OCI-M2 (cell line): ENCODE data around the gene PACRG.
"Not testable (repeated sequence)": the region's sequence is repeated elsewhere in the genome, so short reads cannot be mapped to it uniquely, and the experiment has no call there.

Source experiments
- DNase-seq: peaks from one replicate; lab custom pipeline; 2025; ENCODE audit not compliant: unreplicated experiment; lab: John Stamatoyannopoulos, UW

The PACRG gene

DNA sequence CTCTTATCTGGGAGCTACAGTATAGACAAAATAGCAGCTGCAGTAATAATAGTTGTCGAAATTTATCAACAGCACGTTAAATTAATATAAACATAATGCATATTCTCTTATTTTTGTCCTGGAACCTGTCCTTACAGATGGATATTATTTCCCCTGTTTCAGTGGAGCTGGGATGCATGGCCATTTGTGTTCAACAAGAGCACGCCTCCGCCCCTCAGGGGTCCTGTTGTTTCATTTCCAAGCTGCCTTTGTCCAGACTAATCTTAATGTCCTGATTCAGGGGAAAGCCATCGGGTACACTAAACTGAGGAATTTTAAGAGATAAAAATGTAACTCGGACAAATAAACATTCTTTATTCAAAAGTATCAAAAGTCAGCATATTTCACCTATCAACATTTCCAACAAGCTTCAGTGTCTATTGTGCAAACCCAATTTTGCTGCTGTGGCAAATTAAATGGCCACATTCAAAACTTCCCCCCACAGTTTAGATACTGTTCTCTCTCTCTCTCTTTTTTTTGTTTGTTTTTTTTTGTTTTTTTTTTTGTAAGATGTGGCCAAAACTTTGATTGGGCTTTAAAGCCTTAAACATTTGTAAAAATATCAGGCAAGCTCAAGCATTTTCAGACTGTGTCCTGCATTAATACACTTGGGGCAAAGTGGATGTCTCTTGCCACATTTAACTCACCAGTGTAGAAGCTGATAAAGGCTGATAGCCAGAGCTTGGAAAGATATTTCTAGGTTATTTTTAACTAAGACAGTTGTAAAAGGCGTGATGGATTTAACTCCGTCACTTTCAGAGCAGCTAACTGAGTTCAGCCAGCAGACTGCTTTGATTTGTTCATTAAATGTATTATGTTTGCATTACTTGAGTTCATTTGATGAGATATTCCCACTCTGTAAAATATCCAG lies 574.2 kb downstream of the PACRG start:
- no peak for DNase-seq

DNA sequence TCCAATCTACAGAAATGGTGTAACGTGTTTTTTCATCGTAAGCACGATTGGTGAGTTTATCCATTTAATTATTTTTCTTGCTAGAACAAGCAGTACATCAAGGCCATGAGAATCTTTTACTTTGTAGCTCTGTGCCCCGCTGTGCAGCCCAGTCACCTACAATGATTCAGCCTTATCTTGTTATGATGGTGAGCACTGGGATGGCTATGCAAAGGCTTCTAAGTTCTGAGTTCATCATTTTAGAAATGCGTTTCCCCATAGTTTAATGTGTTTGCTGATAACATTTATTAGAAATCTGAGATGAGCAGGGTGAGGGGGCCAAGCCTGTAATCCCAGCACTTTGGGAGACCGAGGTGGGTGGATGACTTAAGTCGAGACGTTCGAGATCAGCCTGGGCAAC lies 575.0 kb downstream of the PACRG start:
- no peak for DNase-seq

DNA sequence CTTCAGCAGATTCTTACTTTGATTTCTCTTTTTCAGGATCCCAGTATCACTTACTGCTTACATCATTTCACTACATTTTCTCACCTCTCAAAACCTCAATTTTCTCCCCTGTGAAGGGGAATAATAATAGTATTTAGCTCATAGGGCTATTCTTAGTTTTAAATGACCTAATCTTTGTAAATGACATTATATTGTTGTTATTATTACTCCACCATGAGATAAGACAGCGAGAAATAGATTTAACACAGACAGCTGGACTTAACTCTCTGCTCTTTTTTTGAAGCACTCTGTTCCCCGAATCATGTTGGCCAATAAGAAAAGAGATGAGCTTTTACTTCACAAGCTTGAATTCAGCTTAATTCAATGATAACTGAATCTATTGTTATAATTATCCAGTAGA lies 578.2 kb downstream of the PACRG start:
- DNase-seq: no peak

DNA sequence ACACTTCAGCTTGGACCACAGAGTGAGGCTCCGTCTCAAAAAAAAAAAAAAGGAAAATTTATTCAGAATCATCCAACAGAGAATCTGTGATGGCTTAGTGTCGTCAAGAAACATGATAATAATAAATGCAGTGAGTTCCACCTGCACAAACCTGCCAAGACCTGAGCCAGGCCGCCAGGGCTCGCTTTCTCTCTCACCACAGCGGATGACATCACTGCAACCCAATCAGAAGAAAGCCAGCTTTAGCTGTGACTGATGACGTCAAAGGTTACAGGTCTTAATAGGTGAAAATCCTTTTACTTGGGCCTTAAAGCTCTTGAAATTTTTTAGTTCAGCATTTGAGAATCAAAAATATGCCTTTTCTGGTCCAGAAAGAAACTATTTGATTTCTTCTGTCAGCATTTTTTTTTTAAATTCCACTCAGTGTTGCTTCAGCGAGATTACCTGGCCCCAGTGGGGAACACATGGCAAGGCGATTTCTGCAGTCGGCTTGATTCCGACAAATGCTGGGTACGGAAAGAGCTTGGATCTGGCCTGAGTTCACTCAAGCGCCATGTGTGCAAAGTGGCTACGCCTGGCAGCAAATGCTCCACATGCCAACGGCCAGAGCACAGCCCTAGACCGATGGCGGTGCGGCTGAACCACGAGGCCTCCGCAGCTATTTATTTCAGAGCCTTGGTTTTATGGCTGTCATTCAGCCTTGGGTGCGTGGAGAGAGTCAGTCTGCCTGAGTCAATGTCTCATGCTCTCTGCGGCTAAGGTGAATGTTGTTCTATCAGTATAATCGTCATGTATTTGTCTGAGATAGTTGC lies 581.1 kb downstream of the PACRG start:
- no peak for DNase-seq

DNA sequence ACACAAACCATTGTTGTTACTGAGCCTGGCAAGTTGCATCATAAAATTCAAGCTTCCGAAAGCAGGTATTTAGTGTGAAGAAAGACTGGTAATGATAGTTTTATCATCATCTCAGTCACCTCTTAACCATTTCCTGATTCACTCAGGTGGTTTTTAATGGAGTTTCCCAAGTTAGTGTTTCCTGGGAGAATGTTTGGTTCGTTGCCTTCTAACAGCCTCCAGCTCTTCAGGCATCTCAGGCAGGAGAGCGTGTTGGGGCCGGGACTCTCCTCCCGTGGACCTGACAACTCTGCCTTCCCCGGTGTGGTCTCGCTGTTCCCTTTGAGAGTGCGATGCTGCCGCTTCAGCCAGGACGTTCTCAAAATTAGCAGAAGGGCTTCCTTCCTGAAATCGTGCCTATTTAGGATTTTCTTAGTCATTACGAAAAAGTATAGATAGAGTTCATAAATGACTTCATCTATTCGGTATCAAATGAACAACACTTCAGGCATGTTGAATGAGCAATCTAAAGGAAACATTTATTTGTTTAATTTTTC lies 581.8 kb downstream of the PACRG start:
- no peak for DNase-seq

DNA sequence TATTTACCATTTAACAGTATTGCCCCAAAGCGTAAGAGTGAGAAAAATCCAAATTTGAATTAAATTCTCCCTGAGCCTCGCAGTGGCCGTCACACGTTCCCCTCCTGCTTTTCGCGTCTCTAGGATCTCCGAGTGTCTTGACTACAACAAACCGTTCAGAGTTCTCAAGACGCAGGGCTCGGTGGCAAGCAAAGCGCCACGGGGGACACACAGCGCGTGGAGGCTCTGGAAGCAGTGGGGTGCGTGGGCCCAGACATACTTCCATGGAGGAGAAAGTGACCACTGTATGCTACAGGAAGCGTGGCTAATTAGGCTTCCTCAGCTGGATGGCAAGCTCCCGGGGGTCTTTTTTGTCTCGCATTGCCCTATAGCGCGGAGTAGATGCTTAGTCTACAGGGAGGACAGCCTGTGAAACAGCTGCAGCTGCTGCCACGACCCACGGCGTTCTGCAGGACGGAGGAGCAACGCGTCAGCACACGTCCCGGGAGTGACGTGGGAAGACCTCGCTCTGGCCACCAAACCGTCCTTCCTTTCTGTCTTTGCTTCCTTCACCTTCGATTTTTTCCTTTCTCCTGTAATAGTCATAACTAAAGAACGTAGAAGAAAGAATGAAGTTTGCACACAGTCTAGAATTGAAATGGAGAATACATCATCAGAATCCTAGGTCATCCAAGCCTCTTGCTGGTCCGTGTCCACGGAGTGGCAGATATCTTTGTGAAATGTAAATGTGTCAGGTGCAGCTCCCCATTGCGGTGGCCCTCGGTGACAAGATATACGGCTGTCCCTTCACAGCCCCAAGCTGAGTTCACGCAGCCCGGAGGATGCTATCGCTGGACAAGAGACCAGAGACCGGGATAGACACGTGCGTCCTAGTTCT lies 582.6 kb downstream of the PACRG start:
- no peak for DNase-seq

DNA sequence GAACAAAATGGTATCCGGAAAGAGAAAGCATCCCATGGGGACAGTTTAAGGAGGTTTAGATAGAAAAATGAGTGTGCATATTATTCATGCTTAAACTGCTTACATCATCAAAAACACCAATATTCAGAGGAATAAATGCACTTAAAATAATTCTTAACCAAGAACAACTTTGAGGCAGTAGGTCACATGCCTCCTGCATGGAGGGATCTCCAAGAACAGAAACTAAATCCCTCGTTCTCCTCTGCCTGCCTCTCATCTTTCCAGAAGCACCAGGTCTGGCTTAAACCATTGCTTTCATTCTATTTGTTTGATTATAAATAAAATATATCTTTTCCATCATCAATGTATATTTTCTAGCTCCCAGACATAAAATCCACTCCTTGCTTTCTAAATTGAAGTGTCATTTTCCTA lies 583.2 kb downstream of the PACRG start:
- no peak for DNase-seq

DNA sequence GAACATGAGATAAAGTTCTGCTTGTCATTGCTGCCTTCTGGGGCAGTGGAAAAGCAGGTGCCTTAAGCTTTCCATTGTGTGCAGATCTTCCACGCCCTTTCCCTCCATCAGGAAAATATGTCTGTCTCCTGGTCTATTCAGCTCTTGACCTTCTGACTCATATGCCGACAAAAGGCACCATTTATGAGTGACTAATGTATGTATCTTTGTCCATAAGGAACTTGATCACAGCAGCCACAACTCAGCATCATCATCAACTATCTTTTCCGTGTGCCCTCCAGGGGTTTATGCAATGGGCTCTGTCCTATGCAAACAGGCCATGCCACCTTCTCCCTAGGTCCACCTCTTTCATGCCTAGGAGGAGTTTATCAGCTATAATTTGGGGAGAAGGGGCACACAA lies 584.1 kb downstream of the PACRG start:
- no peak for DNase-seq

DNA sequence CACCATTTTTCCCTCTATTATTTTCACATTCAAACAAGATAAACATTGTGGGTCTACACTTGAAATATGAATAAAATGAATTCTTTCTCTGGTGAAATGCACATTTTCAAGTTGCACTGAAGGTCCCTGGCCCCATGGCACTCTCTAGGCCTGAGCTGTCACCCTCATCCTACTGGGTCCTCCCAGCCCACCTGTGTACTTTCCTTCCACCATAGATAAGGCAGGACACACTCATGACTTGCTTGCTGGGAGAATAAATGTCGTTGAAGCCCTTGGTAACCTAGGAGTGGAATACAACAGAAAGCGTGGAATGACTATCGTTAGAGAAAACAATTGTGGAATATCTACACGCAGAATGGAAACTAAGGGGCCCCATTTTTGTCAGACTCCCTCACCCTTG lies 585.8 kb downstream of the PACRG start:
- no peak for DNase-seq

DNA sequence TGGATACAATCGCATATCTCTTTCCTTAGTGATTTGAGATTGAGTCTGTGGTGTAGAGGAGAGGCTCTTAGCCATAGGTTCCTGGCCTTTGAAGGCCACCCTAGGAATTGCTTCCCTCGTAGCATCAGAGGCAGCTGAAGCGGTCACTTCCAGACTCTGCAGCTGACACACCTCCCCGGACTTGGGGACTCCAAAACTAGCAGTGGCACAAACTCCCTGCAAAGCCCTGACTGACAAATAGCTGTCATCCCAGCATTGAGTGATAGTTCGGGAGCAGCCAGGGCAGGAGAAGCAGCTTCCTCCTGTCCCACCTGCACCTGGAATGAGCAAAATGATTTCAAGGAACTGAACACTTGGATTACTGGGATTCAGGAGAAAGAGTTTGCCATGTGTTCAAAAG lies 586.2 kb downstream of the PACRG start:
- DNase-seq: no peak

DNA sequence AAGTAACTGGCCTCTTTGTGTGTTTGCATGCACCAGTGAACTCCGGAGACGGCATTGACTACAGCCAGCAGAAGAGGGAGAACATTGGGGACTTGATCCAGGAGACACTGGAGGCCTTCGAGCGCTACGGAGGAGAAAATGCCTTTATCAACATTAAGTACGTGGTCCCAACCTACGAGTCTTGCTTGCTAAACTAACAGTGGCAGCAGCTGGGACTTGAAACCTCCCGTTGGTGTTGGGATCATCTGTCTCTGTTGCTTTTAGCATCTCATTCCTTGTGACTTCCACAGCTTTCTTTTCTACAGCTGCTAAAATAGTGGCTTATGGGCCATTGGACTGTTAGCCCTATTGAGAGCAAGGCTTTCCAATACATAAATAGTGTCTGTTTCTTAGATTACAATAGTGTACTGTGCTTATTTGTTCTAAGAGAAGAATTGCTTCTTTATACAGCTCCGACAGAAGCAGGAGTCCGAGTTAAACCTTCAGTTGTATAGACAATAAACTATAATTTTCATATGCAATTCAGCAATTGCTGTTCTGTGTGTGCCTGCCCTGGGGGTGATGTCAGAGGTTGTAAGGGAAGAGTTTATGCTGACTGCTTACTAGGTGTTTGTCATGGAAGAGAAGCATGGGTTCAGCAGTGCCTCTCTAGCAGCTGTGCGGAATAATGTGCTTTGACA lies 587.2 kb downstream of the PACRG start:
- no peak for DNase-seq

DNA sequence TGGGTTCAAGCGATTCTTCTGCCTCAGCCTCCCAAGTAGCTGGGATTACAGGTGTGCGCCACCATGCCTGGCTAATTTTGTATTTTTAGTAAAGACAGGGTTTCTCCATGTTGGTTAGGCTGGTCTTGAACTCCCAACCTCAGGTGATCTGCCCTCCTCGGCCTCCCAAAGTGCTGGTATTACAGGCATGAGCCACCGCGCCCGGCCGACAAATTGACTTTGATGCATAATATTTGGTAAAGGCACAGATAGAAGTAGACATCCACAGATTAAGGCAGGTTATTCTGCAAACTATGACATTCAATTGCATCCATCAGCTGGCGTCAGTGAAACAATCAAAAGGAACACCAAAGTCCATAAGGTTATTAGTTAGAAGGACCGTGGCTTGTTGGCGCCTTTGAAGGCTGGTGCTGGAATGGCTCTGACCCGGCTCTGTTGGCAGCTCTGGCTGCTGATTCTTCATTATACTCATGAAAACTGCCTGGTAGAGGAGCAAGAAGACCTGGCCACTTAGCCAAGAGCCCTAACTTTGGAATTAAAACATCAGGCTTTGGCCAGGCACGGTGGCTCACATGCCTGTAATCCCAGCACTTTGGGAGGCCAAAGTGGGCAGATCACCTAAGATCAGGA lies 589.2 kb downstream of the PACRG start:
- DNase-seq: not testable (repeated sequence)

DNA sequence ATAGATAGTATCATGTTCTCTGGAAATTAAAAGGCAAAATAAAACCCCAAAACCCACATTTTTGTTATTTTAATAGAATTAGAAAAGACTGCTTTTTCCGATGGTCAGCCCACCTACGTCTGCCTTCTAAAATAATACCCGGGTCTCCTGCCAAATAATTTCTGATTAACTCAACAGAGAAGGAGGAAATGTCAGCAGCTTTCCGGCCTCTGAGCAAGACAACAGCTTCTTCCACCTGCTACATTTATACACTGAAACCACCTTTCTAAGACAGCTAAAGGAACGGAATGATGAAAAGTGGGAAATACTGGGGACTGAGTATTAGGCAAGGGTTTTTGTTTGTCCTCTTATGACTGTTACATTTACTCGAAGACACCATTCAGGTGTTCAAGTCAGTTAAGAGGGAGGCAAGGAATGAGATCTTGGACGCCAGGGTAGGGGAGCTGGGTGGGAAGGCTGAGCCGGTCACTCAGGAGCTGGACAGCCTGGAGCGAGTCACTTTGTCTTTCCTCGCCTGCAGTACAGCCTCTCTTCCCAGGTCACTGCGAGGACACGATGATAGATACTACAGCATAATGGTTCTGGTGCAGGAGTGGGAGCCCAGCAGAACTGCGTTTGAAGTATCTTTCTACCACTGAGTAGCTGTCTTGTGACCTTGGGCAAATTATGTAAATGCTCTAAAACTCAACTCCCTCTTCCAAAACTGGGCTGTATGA lies 590.5 kb downstream of the PACRG start:
- DNase-seq: no peak

DNA sequence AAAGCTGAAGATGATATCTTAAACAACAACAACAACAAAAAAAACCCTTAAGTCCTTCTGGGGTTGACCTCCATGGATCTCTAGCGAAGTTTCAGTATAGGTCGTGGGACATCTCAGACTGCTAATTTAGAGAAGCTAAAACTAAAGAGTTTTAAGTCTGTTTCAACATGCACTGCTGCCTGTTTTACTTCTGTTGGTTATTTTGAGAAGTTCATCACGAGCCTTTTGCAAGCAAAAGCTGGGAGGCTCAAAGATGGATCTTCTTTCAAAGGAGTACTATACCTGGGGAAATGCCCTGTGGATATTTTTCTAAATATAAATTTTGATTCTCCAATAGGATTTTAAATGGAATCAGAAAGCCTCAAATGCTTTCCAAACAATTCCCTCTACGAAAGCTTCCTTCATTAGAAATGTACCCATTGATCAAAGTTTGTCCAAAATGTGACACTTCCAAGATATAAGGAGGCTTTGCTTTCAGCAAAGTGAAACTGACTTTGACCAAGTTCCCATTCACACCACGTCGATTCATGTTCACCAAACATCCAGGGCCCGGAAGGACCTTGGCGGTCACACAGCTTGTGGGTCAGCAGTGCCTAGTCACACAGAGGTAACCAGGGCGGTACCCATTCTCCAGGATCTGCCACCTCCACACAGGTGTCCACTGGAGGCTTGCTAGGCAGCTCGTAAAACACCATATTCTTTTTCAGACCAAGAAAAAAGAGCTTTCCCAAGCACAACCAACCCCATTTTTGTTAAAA lies 592.0 kb downstream of the PACRG start:
- DNase-seq: no peak

DNA sequence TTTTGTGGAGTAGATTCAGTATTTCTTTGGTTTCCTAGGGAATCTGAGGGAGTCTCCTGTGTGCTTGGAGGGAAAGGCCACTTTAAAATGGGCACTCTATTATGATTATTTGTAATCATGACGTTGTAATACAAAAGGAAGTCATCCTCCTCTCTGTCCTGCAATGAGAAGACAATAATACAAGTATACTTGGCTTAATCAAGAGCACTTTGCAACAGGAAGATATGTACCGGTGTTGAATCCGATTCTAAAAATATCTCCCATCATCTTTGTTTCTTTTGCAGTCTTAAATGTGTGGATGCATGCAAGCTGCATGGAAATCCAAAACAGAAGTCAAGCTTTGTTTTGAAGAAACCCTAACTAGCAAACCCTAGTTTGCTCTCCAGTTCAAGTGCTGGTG lies 592.6 kb downstream of the PACRG start:
- no peak for DNase-seq

DNA sequence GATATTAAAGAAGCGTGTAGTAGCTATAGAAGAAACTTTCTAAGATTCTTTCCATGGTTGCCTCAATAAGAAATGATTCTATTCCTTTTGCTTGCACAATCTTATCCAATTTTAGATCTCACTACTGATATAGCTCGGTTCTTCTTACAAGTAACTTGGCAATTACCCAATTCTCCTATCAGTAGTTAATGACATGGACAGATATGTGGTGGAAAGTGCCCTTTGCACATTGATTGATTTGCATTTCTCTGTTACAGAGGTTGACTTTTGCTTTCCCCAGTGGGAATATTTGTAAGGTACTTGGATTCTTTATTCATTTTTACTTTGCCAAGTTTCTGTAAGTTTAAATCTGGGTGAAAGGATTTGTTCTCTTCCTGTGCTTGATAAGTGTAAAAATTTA lies 593.0 kb downstream of the PACRG start:
- DNase-seq: no peak

DNA sequence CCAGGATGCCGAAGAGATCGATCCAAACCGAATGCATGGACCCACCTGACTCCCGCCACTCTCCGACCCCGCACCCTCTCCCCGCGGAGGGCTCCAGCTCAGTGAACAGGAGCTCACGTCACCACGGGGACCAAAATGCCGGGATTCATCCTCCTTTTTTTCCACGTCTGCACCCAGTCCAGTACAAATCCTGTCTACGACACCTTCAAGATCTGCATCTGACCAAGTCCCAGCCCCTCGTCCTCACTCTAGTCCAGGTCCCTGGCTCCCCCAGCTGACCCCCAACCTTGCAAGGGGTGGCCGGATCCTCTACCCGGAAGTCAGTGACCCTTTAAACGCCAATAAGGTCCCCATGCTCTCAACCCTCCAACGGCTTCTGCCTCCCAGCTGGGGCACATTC lies 593.9 kb downstream of the PACRG start:
- no peak for DNase-seq

DNA sequence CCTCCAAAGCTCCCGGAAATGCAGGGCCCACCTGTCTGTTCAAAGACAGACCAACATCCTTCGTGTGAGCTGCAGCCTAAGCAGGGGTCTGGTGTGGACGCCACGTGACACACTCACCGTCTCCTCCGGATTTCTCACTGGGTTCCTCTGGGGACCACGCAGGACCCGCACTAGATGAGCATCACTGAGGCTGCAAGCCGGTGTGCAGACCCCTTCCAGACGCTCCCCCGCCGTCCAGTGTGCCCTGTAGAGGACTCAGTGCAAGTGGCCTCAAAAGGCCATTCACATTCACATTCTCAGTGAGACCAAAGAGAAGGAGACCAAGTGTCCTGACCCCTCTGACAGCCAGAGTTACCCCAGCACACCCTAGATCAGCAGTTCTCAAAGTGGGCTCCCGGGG lies 595.5 kb downstream of the PACRG start:
- no peak for DNase-seq

DNA sequence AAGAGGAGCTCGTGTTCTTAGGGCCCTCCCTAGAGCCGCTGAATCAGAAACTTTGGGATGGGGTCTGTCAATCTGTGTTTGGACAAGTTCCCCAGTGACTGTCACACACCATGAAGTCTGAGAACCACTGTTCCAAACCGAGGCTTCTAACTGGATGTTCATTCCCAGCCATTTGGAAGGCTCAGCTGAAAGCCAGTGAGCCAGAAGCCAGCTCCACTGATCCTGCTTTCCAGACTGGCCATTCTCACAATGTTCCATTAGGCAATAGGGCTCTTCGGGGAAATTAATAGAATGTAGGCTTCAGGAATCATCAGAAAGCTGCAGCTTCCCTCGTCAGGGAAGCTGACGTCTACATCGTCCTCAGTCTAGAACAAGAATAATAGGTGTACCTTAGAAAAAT lies 595.9 kb downstream of the PACRG start:
- DNase-seq: no peak
